ENCODE data around the gene ACIN1. TPM values are rescaled to one million over a fixed set of nuclear protein-coding genes. Genes with fewer than 3 reads are reported as not detected.

The ACIN1 gene
- total and polyA plus RNA-seq, 2 of the 13 experiments (the other 11 are each of a cell fraction or from before 2014, with no cell fraction given): 165 to 183 TPM

DNA sequence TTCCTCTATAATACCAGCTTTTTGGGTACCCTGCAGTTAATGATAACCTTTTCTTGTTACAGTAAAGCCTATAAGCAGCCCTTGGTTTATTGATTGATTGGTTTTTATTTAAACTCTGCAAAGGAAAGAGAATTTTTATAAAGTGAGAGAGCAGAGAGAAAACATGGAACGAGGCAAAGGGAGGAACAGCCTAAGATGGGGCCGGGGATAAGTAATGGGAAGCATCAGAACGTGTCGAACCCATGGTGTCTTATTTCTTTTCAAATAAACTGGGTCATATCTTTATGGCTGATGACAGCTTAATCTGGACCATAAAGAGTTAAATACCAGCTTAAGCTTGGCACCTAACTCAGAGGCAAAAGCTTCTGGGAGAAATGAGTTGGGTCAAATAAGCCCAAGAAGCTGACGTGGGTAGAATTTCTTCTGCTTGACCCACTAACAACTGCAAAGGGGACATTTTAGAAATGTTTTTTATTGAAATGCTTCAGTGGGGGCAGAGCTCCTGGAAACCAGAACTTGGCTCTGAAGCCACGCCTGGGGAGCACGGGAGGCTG lies 73.0 kb downstream of the ACIN1 start:
- intact Hi-C loops (cut with micrococcal nuclease; ENCODE audit: unreplicated experiment): no loop called here
- FAIRE-seq: no peak
- no peak overlapping the region for H3K4me2 ChIP-seq (ENCODE audit: low read depth, low read length)
- H3K79me2 ChIP-seq (ENCODE audit: insufficient read depth, low read length): no peaks in the 10 kb centered on the region
- no peak overlapping the region for H2AFZ ChIP-seq (ENCODE audit: low read length)
- no peaks in the 10 kb centered on the region for H3K27me3 ChIP-seq (ENCODE audit: control insufficient read depth in 1 of 2, insufficient read depth in 2 of 2, low read length in 2 of 2)
- ChIA-PET POLR2A (interaction anchor here (1.0 to 15.1 kb wide), 5 partner anchors 9 to 27 kb away, joined by 3 to 203 read pairs (median 4); no protein-coding TSS in a partner anchor), CTCF (ENCODE audit: low intra/inter-chr PET ratio, low total read pairs) (no interaction called here)
- ATAC-seq: no peak
- peaks cover 12 to 20% of the 10 kb centered on the region in 2 experiments for H3K36me3 ChIP-seq (replicated peaks in 1 of 2; ENCODE audit: control insufficient read depth in 1 of 2, insufficient read depth in 2 of 2, low read length in 2 of 2)
- H3K9ac ChIP-seq (ENCODE audit: insufficient read depth, low read depth, low read length): no peak overlapping the region
- DNase-seq (ENCODE audit: low spot score): no peak
- in situ Hi-C loops (cut with HindIII; ENCODE audit: extremely low pct_ligation_motif_present, low pct_unique_long_range_greater_than_20kb): no loop called here
- H3K27ac ChIP-seq (ENCODE audit: extremely low read length, insufficient read depth, low read length): no peak overlapping the region
- 0 out of 2 replicates have a peak, but pooled peaks cover 6% of the 10 kb centered on the region for H4K20me1 ChIP-seq (ENCODE audit: insufficient read depth, low read length)
- H3K4me3 ChIP-seq (replicated peaks in 1 of 3; ENCODE audit: insufficient read depth in 1 of 3, low read depth in 2 of 3, low read length in 3 of 3): no peak overlapping the region
- peaks cover 17% of the 10 kb centered on the region for H3K4me1 ChIP-seq (ENCODE audit: insufficient read depth, low read length)
- BruUV-seq (replicated peaks): no TSS peak
- H3K9me3 ChIP-seq (ENCODE audit: low read length): no peaks in the 10 kb centered on the region
- 93% methylated on average over 7 of the region's 7 CpGs for WGBS (ENCODE audit: low lambda C conversion rate)
- TF ChIP-seq ZBTB25 (CRISPR knock-in tag; IDR thresholded peaks at IDR 0.05): no peak
- TF ChIP-seq ZNF124 (CRISPR knock-in tag; IDR thresholded peaks at IDR 0.05): no peak
- no peak for TF ChIP-seq EZH2 (conservative IDR thresholded peaks at IDR 0.05; ENCODE audit: low read depth, low read length)
- TF ChIP-seq KAT8 (CRISPR knock-in tag; IDR thresholded peaks at IDR 0.05): no peak
- no peak for TF ChIP-seq DZIP1 (CRISPR knock-in tag; IDR thresholded peaks at IDR 0.05)
- TF ChIP-seq ZNF781 (CRISPR knock-in tag; IDR thresholded peaks at IDR 0.05; ENCODE audit: borderline replicate concordance, not compliant biosample characterization): no peak
- TF ChIP-seq STAG1 (CRISPR knock-in tag; IDR thresholded peaks at IDR 0.05): no peak
- no peak for TF ChIP-seq SNAI1 (CRISPR knock-in tag; IDR thresholded peaks at IDR 0.05; ENCODE audit: borderline replicate concordance)
- TF ChIP-seq, protein P1, sequence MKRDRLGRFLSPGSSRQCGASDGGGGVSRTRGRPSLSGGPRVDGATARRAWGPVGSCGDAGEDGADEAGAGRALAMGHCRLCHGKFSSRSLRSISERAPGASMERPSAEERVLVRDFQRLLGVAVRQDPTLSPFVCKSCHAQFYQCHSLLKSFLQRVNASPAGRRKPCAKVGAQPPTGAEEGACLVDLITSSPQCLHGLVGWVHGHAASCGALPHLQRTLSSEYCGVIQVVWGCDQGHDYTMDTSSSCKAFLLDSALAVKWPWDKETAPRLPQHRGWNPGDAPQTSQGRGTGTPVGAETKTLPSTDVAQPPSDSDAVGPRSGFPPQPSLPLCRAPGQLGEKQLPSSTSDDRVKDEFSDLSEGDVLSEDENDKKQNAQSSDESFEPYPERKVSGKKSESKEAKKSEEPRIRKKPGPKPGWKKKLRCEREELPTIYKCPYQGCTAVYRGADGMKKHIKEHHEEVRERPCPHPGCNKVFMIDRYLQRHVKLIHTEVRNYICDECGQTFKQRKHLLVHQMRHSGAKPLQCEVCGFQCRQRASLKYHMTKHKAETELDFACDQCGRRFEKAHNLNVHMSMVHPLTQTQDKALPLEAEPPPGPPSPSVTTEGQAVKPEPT (CRISPR knock-in tag; IDR thresholded peaks at IDR 0.05; ENCODE audit: low read depth): no peak
- 0 out of 2 replicates have a peak, but pooled peaks have one; percentile 30 for TF ChIP-seq POLR2AphosphoS5 (IDR thresholded peaks at IDR 0.05; ENCODE audit: low read depth, low read length)
- TF ChIP-seq ATF4 (CRISPR knock-in tag; IDR thresholded peaks at IDR 0.05): no peak
- TF ChIP-seq TMF1 (CRISPR knock-in tag; IDR thresholded peaks at IDR 0.05; ENCODE audit: low read depth): no peak
- TF ChIP-seq ZC3H4 (CRISPR knock-in tag; IDR thresholded peaks at IDR 0.05; ENCODE audit: borderline replicate concordance): no peak
- TF ChIP-seq HMG20B (CRISPR knock-in tag; conservative IDR thresholded peaks at IDR 0.05): no peak
- TF ChIP-seq, protein P2, sequence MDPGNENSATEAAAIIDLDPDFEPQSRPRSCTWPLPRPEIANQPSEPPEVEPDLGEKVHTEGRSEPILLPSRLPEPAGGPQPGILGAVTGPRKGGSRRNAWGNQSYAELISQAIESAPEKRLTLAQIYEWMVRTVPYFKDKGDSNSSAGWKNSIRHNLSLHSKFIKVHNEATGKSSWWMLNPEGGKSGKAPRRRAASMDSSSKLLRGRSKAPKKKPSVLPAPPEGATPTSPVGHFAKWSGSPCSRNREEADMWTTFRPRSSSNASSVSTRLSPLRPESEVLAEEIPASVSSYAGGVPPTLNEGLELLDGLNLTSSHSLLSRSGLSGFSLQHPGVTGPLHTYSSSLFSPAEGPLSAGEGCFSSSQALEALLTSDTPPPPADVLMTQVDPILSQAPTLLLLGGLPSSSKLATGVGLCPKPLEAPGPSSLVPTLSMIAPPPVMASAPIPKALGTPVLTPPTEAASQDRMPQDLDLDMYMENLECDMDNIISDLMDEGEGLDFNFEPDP (CRISPR knock-in tag; conservative IDR thresholded peaks at IDR 0.05): 0 out of 2 replicates have a peak, but pooled peaks have one; percentile 76
- no peak for TF ChIP-seq NCOR1 (IDR thresholded peaks at IDR 0.05; ENCODE audit: borderline replicate concordance, low read length)
- peak; percentile 81 for TF ChIP-seq ZNF652 (CRISPR knock-in tag; IDR thresholded peaks at IDR 0.05; ENCODE audit: borderline replicate concordance, low read depth)

All from HepG2 (cell line).